ENCODE measurements around the gene RAX2. TPM values are rescaled to one million over a fixed set of nuclear protein-coding genes. Genes with fewer than 3 reads are reported as not detected.
"Not testable (repeated sequence)": the region's sequence is repeated elsewhere in the genome, so short reads cannot be mapped to it uniquely, and the experiment has no call there.

The RAX2 gene
- total and polyA plus RNA-seq, 7 experiments from 2014 or later: not detected

DNA sequence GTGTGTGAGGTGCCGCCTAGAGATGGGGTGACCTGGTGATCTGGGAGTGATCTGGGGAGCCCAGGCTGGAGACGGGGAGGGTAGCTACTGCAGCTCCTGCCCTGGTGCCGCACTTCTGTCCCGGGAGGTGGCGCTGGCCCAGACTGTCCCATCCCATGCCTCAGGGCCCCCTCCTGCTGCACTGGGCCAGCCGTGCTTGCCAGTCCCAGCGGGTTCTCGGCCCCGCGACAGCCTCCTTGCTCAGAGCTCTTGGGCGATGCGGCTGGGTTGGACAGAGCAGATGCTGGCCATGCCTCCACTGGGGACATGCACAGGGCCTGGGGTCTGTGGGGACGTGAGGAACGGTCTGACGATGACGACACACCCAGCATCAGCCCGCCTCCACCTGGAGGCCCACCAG is 2.5 kb downstream of the RAX2 start:
- H3K36me3 Mint-ChIP-seq: peaks cover 0 to 11% (median 4%) of the 10 kb centered on the region in 5 donors
- H3K4me1 ChIP-seq (ENCODE audit: control insufficient read depth in 2 of 2, insufficient read depth in 2 of 2, low read length in 2 of 2): peaks cover 0 to 7% of the 10 kb centered on the region in 2 donors
- H3K27ac ChIP-seq (ENCODE audit: low read depth, low read length): no peak overlapping the region
- no peak for ATAC-seq
- peaks cover 0 to 4% (median 0%) of the 10 kb centered on the region in 11 donors for H3K9me3 Mint-ChIP-seq
- no peak overlapping the region for H3K27ac Mint-ChIP-seq
- CTCF ChIA-PET: interaction anchor here (0.6 to 1.0 kb wide), 2 partner anchors 15 to 64 kb away, joined by 3 read pairs; no protein-coding TSS in a partner anchor
- no peak overlapping the region for H3K4me3 Mint-ChIP-seq
- POLR2A ChIA-PET: no interaction called here
- no peaks in the 10 kb centered on the region for H3K27me3 Mint-ChIP-seq
- H3K4me1 Mint-ChIP-seq: peaks cover 5 to 14% (median 7%) of the 10 kb centered on the region in 7 donors
- peaks cover 0 to 48% (median 7%) of the 10 kb centered on the region in 3 experiments for H3K36me3 ChIP-seq (ENCODE audit: control insufficient read depth in 2 of 3, insufficient read depth in 3 of 3, low read length in 3 of 3)
- intact Hi-C loops (cut with micrococcal nuclease): loop anchor here in 1 of 2 donors (10.0 kb wide), 1 partner anchor 215 kb away; the partner anchor contains the start of gene MFSD12
- H3K27me3 ChIP-seq (ENCODE audit: control insufficient read depth in 2 of 2, insufficient read depth in 2 of 2, low read length in 2 of 2): no peaks in the 10 kb centered on the region
- no peak overlapping the region for H3K4me3 ChIP-seq (ENCODE audit: low read length)
- DNase-seq: no peak
- no peaks in the 10 kb centered on the region for H3K9me3 ChIP-seq (ENCODE audit: control insufficient read depth in 2 of 3, low read length in 3 of 3)

GRCh38 chr19:3768748-3769099 is 3.3 kb downstream of the RAX2 start:
- CTCF ChIA-PET: no interaction called here
- H3K4me3 ChIP-seq (ENCODE audit: low read length): no peak overlapping the region
- H3K27me3 ChIP-seq (ENCODE audit: control insufficient read depth in 2 of 2, insufficient read depth in 2 of 2, low read length in 2 of 2): no peaks in the 10 kb centered on the region
- peaks cover 5 to 11% (median 7%) of the 10 kb centered on the region in 7 donors for H3K4me1 Mint-ChIP-seq
- POLR2A ChIA-PET: no interaction called here
- H3K4me3 Mint-ChIP-seq: no peak overlapping the region
- DNase-seq: no peak
- H3K9me3 Mint-ChIP-seq: peaks cover 0 to 4% (median 0%) of the 10 kb centered on the region in 11 donors
- no peaks in the 10 kb centered on the region for H3K9me3 ChIP-seq (ENCODE audit: control insufficient read depth in 2 of 3, low read length in 3 of 3)
- H3K4me1 ChIP-seq (ENCODE audit: control insufficient read depth in 2 of 2, insufficient read depth in 2 of 2, low read length in 2 of 2): peaks cover 0 to 7% of the 10 kb centered on the region in 2 donors
- H3K27ac Mint-ChIP-seq: peak overlapping the region in 1 of 9 donors; percentile 53
- H3K36me3 Mint-ChIP-seq: peaks cover 0 to 11% (median 4%) of the 10 kb centered on the region in 5 donors
- intact Hi-C loops (cut with micrococcal nuclease): loop anchor here in 1 of 2 donors (10.0 kb wide), 1 partner anchor 214 kb away; the partner anchor contains the start of gene MFSD12
- ATAC-seq: no peak
- no peaks in the 10 kb centered on the region for H3K27me3 Mint-ChIP-seq
- no peak overlapping the region for H3K27ac ChIP-seq (ENCODE audit: low read depth, low read length)
- peaks cover 0 to 48% (median 7%) of the 10 kb centered on the region in 3 experiments for H3K36me3 ChIP-seq (ENCODE audit: control insufficient read depth in 2 of 3, insufficient read depth in 3 of 3, low read length in 3 of 3)

- Histone ChIP-seq H3K4me1 (ENCODE audit: control insufficient read depth in 2 of 2, insufficient read depth in 2 of 2, low read length in 2 of 2) (peaks cover 3 to 11% of the 10 kb centered on the region in 2 donors), H3K36me3 (ENCODE audit: control insufficient read depth in 2 of 3, insufficient read depth in 3 of 3, low read length in 3 of 3) (peaks cover 0 to 48% (median 7%) of the 10 kb centered on the region in 3 experiments), H3K4me3 (ENCODE audit: low read length) (no peak overlapping the region), H3K27ac (ENCODE audit: low read depth, low read length) (no peak overlapping the region), H3K9me3 (ENCODE audit: control insufficient read depth in 2 of 3, low read length in 3 of 3) (no peaks in the 10 kb centered on the region), H3K27me3 (ENCODE audit: control insufficient read depth in 2 of 2, insufficient read depth in 2 of 2, low read length in 2 of 2) (no peaks in the 10 kb centered on the region)
- H3K9me3 Mint-ChIP-seq: peaks cover 0 to 4% (median 0%) of the 10 kb centered on the region in 11 donors
- peaks cover 5 to 13% (median 10%) of the 10 kb centered on the region in 7 donors for H3K4me1 Mint-ChIP-seq
- peaks cover 0 to 11% (median 4%) of the 10 kb centered on the region in 5 donors for H3K36me3 Mint-ChIP-seq
- DNase-seq (no peak), ATAC-seq (no peak)
- POLR2A ChIA-PET: no interaction called here
- CTCF ChIA-PET: no interaction called here
- H3K4me3 Mint-ChIP-seq: peak overlapping the region in 1 of 10 donors; percentile 14
- H3K27me3 Mint-ChIP-seq: no peaks in the 10 kb centered on the region
- no peak overlapping the region for H3K27ac Mint-ChIP-seq
- intact Hi-C loops (cut with micrococcal nuclease): loop anchor here in 1 of 2 donors (10.0 kb wide), 1 partner anchor 213 kb away; the partner anchor contains the start of gene MFSD12
Observed at GRCh38 chr19:3768015-3768747, 3.8 kb downstream of the RAX2 start.

GRCh38 chr19:3767050-3767449 is 5.0 kb downstream of the RAX2 start:
- intact Hi-C loops (cut with micrococcal nuclease): loop anchor here in 1 of 2 donors (10.0 kb wide), 1 partner anchor 212 kb away; the partner anchor contains the start of gene MFSD12
- ChIA-PET CTCF (no interaction called here), POLR2A (interaction anchor here (0.7 kb wide), 1 partner anchor 610 kb away, joined by 3 read pairs; no protein-coding TSS in a partner anchor)
- Mint-ChIP-seq H3K4me1 (peaks cover 5 to 24% (median 17%) of the 10 kb centered on the region in 7 donors), H3K4me3 (peak overlapping the region in 3 of 10 donors; percentile 35 to 72 (median 51)), H3K27me3 (peaks cover 0 to 5% (median 0%) of the 10 kb centered on the region in 5 donors), H3K27ac (peak overlapping the region in 1 of 9 donors; percentile 82), H3K36me3 (peaks cover 0 to 13% (median 11%) of the 10 kb centered on the region in 5 donors), H3K9me3 (peaks cover 0 to 9% (median 0%) of the 10 kb centered on the region in 11 donors)
- Histone ChIP-seq H3K9me3 (ENCODE audit: control insufficient read depth in 2 of 3, low read length in 3 of 3) (no peaks in the 10 kb centered on the region), H3K4me1 (ENCODE audit: control insufficient read depth in 2 of 2, insufficient read depth in 2 of 2, low read length in 2 of 2) (peaks cover 6 to 14% of the 10 kb centered on the region in 2 donors), H3K36me3 (ENCODE audit: control insufficient read depth in 2 of 3, insufficient read depth in 3 of 3, low read length in 3 of 3) (peaks cover 0 to 48% (median 7%) of the 10 kb centered on the region in 3 experiments), H3K27me3 (ENCODE audit: control insufficient read depth in 2 of 2, insufficient read depth in 2 of 2, low read length in 2 of 2) (no peaks in the 10 kb centered on the region), H3K27ac (ENCODE audit: low read depth, low read length) (no peak overlapping the region), H3K4me3 (ENCODE audit: low read length) (no peak overlapping the region)
- ATAC-seq: no peak
- no peak for DNase-seq

DNA sequence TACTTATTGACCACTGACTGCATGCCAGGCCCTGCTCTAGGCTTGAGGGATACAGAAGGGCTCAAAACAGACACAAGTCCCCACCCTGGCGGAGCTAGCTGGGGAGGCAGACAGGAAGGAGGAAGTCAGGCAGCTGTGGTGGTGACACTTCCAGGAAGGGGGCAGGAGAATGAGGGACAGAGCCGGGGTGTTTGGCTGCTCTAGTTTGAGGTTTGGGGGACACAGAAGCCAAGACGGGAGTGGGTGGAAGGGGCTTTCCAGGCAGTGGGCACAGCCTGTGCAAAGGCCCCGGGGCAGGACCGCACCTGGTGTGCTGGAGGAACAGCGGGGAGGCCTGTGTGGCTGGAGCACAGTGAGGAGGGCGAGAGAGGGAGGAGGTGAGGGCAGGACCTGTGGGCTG is 5.5 kb downstream of the RAX2 start:
- Histone ChIP-seq H3K36me3 (ENCODE audit: control insufficient read depth in 2 of 3, insufficient read depth in 3 of 3, low read length in 3 of 3) (peaks cover 0 to 48% (median 7%) of the 10 kb centered on the region in 3 experiments), H3K4me3 (ENCODE audit: low read length) (no peak overlapping the region), H3K4me1 (ENCODE audit: control insufficient read depth in 2 of 2, insufficient read depth in 2 of 2, low read length in 2 of 2) (peaks cover 11 to 19% of the 10 kb centered on the region in 2 donors), H3K27me3 (ENCODE audit: control insufficient read depth in 2 of 2, insufficient read depth in 2 of 2, low read length in 2 of 2) (no peaks in the 10 kb centered on the region), H3K9me3 (ENCODE audit: control insufficient read depth in 2 of 3, low read length in 3 of 3) (no peaks in the 10 kb centered on the region), H3K27ac (ENCODE audit: low read depth, low read length) (peak overlapping the region; percentile 16)
- Mint-ChIP-seq H3K9me3 (peaks cover 0 to 9% (median 0%) of the 10 kb centered on the region in 11 donors), H3K4me1 (peaks cover 10 to 29% (median 22%) of the 10 kb centered on the region in 7 donors), H3K4me3 (peak overlapping the region in 7 of 10 donors; percentile 21 to 72 (median 50)), H3K36me3 (peaks cover 0 to 13% (median 11%) of the 10 kb centered on the region in 5 donors), H3K27ac (peak overlapping the region in 6 of 9 donors; percentile 15 to 83 (median 55)), H3K27me3 (peaks cover 0 to 5% (median 0%) of the 10 kb centered on the region in 5 donors)
- CTCF ChIA-PET: interaction anchor here (0.6 kb wide), 1 partner anchor 34 kb away, joined by 3 read pairs; no protein-coding TSS in a partner anchor
- intact Hi-C loops (cut with micrococcal nuclease): loop anchor here in 1 of 2 donors (10.0 kb wide), 1 partner anchor 212 kb away; the partner anchor contains the start of gene MFSD12
- DNase-seq: no peak
- POLR2A ChIA-PET: interaction anchor here (0.7 kb wide), 1 partner anchor 611 kb away, joined by 3 read pairs; no protein-coding TSS in a partner anchor
- ATAC-seq: no peak

DNA sequence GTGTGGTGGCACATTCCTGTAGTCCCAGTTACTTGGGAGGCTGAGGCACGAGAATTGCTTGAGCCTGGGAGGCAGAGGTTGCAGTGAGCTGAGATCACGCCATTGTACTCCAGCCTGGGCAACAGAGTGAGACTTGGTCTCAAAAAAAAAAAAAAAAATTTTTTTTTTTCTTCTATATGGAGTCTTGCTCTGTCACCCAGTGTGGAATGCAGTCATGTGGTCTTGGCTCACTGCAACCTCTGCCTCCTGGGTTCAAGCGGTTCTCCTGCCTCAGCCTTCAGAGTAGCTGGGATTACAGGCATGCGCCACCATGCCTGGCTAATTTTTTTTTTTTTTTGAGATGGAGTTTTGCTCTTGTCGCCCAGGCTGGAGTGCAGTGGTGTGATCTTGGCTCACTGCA is 6.3 kb downstream of the RAX2 start:
- intact Hi-C loops (cut with micrococcal nuclease): loop anchor here in 1 of 2 donors (10.0 kb wide), 1 partner anchor 211 kb away; the partner anchor contains the start of gene MFSD12

More for the DNA sequence above, 6.3 kb downstream of the RAX2 start:
- H3K27me3 Mint-ChIP-seq; H3K4me3 ChIP-seq (ENCODE audit: low read length); H3K27ac ChIP-seq (ENCODE audit: low read depth, low read length); DNase-seq; H3K27ac Mint-ChIP-seq; H3K9me3 Mint-ChIP-seq; H3K27me3 ChIP-seq (ENCODE audit: control insufficient read depth in 2 of 2, insufficient read depth in 2 of 2, low read length in 2 of 2); POLR2A ChIA-PET; ATAC-seq; H3K9me3 ChIP-seq (ENCODE audit: control insufficient read depth in 2 of 3, low read length in 3 of 3): not testable (repeated sequence)
- Mint-ChIP-seq H3K4me3 (peak overlapping the region in 1 of 10 donors; percentile 72), H3K36me3 (peaks cover 0 to 13% (median 11%) of the 10 kb centered on the region in 5 donors), H3K4me1 (peaks cover 17 to 34% (median 30%) of the 10 kb centered on the region in 7 donors)
- peaks cover 0 to 48% (median 7%) of the 10 kb centered on the region in 3 experiments for H3K36me3 ChIP-seq (ENCODE audit: control insufficient read depth in 2 of 3, insufficient read depth in 3 of 3, low read length in 3 of 3)
- CTCF ChIA-PET: interaction anchor here (0.6 kb wide), 1 partner anchor 35 kb away, joined by 3 read pairs; no protein-coding TSS in a partner anchor
- peaks cover 11 to 24% of the 10 kb centered on the region in 2 donors for H3K4me1 ChIP-seq (ENCODE audit: control insufficient read depth in 2 of 2, insufficient read depth in 2 of 2, low read length in 2 of 2)

All from naive thymus-derived CD4-positive, alpha-beta T cell (primary cell).